Karpas-422 (cell line): ENCODE measurements around the gene BRCA2. TPM values are rescaled to one million over a fixed set of nuclear protein-coding genes. Genes with fewer than 3 reads are reported as not detected.

ENCODE experiments used
- DNase-seq: peaks from one replicate; pipeline ENCODE4 v3.0.0-alpha.2; 2015
- H2AFZ ChIP-seq: fragments of 200-600 bp; sonication (generic); 2 replicates; pipeline ENCODE4 v1.6.1; 2014; ENCODE audit warnings: antibody characterized with exemption, low read length, mixed read lengths
- H3K27ac ChIP-seq: fragments of 200-600 bp; sonication (generic); 2 replicates; pipeline ENCODE4 v1.5.1; 2014; ENCODE audit warnings: mild to moderate bottlenecking, low read length, moderate library complexity
- H3K27me3 ChIP-seq: fragments of 200-600 bp; sonication (generic); 2 replicates; pipeline ENCODE4 v1.6.1; 2014; ENCODE audit warnings: low read length, mixed read lengths
- H3K36me3 ChIP-seq: fragments of 200-600 bp; sonication (generic); 2 replicates; pipeline ENCODE4 v1.6.1; 2014; ENCODE audit warnings: low read length, mixed read lengths; ENCODE audit not compliant: insufficient read depth
- H3K4me1 ChIP-seq: fragments of 200-600 bp; sonication (generic); 2 replicates; pipeline ENCODE4 v1.6.1; 2014; ENCODE audit warnings: mild to moderate bottlenecking, low read length, mixed read lengths
- H3K4me2 ChIP-seq: fragments of 200-600 bp; sonication (generic); 2 replicates; pipeline ENCODE4 v1.6.1; 2014; ENCODE audit warnings: low read length, low read depth, mild to moderate bottlenecking; ENCODE audit not compliant: poor library complexity, severe bottlenecking
- H3K4me3 ChIP-seq: fragments of 200-600 bp; sonication (generic); 2 replicates; pipeline ENCODE4 v1.5.1; 2014; ENCODE audit warnings: mild to moderate bottlenecking, antibody characterized with exemption, low read length, mixed read lengths
- H3K79me2 ChIP-seq: fragments of 200-600 bp; sonication (generic); 2 replicates; pipeline ENCODE4 v1.6.1; 2014; ENCODE audit warnings: mild to moderate bottlenecking, low read length, mixed read lengths
- H3K9ac ChIP-seq: fragments of 200-600 bp; sonication (generic); 2 replicates; pipeline ENCODE4 v1.6.0; 2014; ENCODE audit warnings: low read length
- H3K9me2 ChIP-seq: fragments of 200-600 bp; sonication (generic), shearing (Covaris generic); replicated peaks from 2 replicates; pipeline ENCODE4 v1.6.0; 2014; ENCODE audit warnings: mild to moderate bottlenecking, low read length, moderate library complexity; ENCODE audit not compliant: insufficient read depth
- H3K9me3 ChIP-seq: fragments of 300-700, 200-600 bp; sonication (generic); 2 replicates; pipeline ENCODE4 v1.6.1; 2014; ENCODE audit warnings: low read length, mixed read lengths
- H4K20me1 ChIP-seq: fragments of 200-600 bp; sonication (generic); 2 replicates; pipeline ENCODE4 v1.6.1; 2014; ENCODE audit warnings: mild to moderate bottlenecking, antibody characterized with exemption, low read length, low read depth; ENCODE audit not compliant: insufficient read depth
- total RNA-seq: library from RNA; depleted of rRNA; stranded (reverse); fragments of >200 nt; shearing (Covaris generic); gene quantifications from 2 replicates; pipeline ENCODE4 v1.2.3, GENCODE V29; 2014; ENCODE audit warnings: low replicate concordance

The BRCA2 gene
- total RNA-seq, 1 experiment from 2014 or later = 16.8 TPM

GRCh38 chr13:32419862-32420261, 104.6 kb downstream of the BRCA2 start:
- Histone ChIP-seq H3K9ac (no peak overlapping the region), H4K20me1 (no peaks in the 10 kb centered on the region), H3K4me3 (no peak overlapping the region), H2AFZ (no peak overlapping the region), H3K9me3 (peaks cover 6% of the 10 kb centered on the region; the same call in 1 of the 2 replicates), H3K36me3 (no peaks in the 10 kb centered on the region; the same call in 1 of the 2 replicates), H3K9me2 (no peaks in the 10 kb centered on the region), H3K79me2 (peaks cover 14% of the 10 kb centered on the region), H3K4me1 (no peaks in the 10 kb centered on the region), H3K4me2 (no peak overlapping the region), H3K27me3 (no peaks in the 10 kb centered on the region), H3K27ac (no peak overlapping the region)
- DNase-seq = no peak

- H3K27ac ChIP-seq = no peak overlapping the region
- peaks cover 6% of the 10 kb centered on the region; the same call in 1 of the 2 replicates for H3K9me3 ChIP-seq
- no peak overlapping the region for H3K4me2 ChIP-seq
- no peaks in the 10 kb centered on the region; the same call in 1 of the 2 replicates for H3K36me3 ChIP-seq
- H3K4me3 ChIP-seq = no peak overlapping the region
- no peaks in the 10 kb centered on the region for H3K9me2 ChIP-seq
- DNase-seq = no peak
- no peaks in the 10 kb centered on the region for H3K27me3 ChIP-seq
- H4K20me1 ChIP-seq = no peaks in the 10 kb centered on the region
- H3K9ac ChIP-seq = no peak overlapping the region
- no peak overlapping the region for H2AFZ ChIP-seq
- peaks cover 33% of the 10 kb centered on the region for H3K79me2 ChIP-seq
- H3K4me1 ChIP-seq = peaks cover 18% of the 10 kb centered on the region
These were observed 108.3 kb downstream of the BRCA2 start for GRCh38 chr13:32423592-32423991.

- Histone ChIP-seq H3K9me3 (0 out of 2 replicates have a peak, but pooled peaks cover 2% of the 10 kb centered on the region), H3K4me1 (peaks cover 25% of the 10 kb centered on the region), H3K79me2 (peaks cover 33% of the 10 kb centered on the region), H3K27me3 (no peaks in the 10 kb centered on the region), H3K4me3 (no peak overlapping the region), H2AFZ (no peak overlapping the region), H3K9me2 (no peaks in the 10 kb centered on the region), H3K4me2 (no peak overlapping the region), H4K20me1 (no peaks in the 10 kb centered on the region), H3K36me3 (no peaks in the 10 kb centered on the region), H3K27ac (no peak overlapping the region), H3K9ac (no peak overlapping the region)
- no peak for DNase-seq
These were observed 109.8 kb downstream of the BRCA2 start for GRCh38 chr13:32425158-32425557.

GRCh38 chr13:32426191-32426989, 111.1 kb downstream of the BRCA2 start:
- H3K9me3 ChIP-seq = no peaks in the 10 kb centered on the region
- no peaks in the 10 kb centered on the region for H4K20me1 ChIP-seq
- H3K27ac ChIP-seq = peak overlapping the region; percentile 64
- no peaks in the 10 kb centered on the region for H3K27me3 ChIP-seq
- peak overlapping the region; percentile 79 for H3K9ac ChIP-seq
- peaks cover 25% of the 10 kb centered on the region for H3K4me1 ChIP-seq
- H3K4me2 ChIP-seq = peak overlapping the region; percentile 94
- H3K36me3 ChIP-seq = no peaks in the 10 kb centered on the region
- peaks cover 33% of the 10 kb centered on the region for H3K79me2 ChIP-seq
- peak; percentile 80 for DNase-seq
- H2AFZ ChIP-seq = peak overlapping the region; percentile 60
- H3K4me3 ChIP-seq = peak overlapping the region; percentile 82
- H3K9me2 ChIP-seq = no peaks in the 10 kb centered on the region

GRCh38 chr13:32426990-32427851, 111.9 kb downstream of the BRCA2 start:
- H3K9ac ChIP-seq = peak overlapping the region; percentile 79
- H3K27ac ChIP-seq = peak overlapping the region; percentile 64
- no peaks in the 10 kb centered on the region for H4K20me1 ChIP-seq
- peak; percentile 78 for DNase-seq
- no peaks in the 10 kb centered on the region for H3K36me3 ChIP-seq
- H3K4me2 ChIP-seq = peak overlapping the region; percentile 94
- no peaks in the 10 kb centered on the region for H3K9me3 ChIP-seq
- no peaks in the 10 kb centered on the region for H3K27me3 ChIP-seq
- H2AFZ ChIP-seq = peak overlapping the region; percentile 60
- H3K79me2 ChIP-seq = peaks cover 33% of the 10 kb centered on the region
- H3K9me2 ChIP-seq = no peaks in the 10 kb centered on the region
- H3K4me3 ChIP-seq = peak overlapping the region; percentile 82
- H3K4me1 ChIP-seq = peaks cover 25% of the 10 kb centered on the region

GRCh38 chr13:32427852-32428580, 112.7 kb downstream of the BRCA2 start, which contains the start of gene N4BP2L1:
Gene N4BP2L1, minus strand, starts transcription at chr13:32428130. Its CDS starts 48 bp downstream, at chr13:32428082.
- H3K9me2 ChIP-seq = no peaks in the 10 kb centered on the region
- peaks cover 25% of the 10 kb centered on the region for H3K4me1 ChIP-seq
- H3K27ac ChIP-seq = peak within 1 kb of the TSS; percentile 64
- H3K4me3 ChIP-seq = peak within 1 kb of the TSS; percentile 82
- no peaks in the 10 kb centered on the region for H3K9me3 ChIP-seq
- peak within 1 kb of the TSS; percentile 94 for H3K4me2 ChIP-seq
- peak within 1 kb of the TSS; percentile 79 for H3K9ac ChIP-seq
- DNase-seq = peak; percentile 82
- peak within 1 kb of the TSS; percentile 60 for H2AFZ ChIP-seq
- H3K27me3 ChIP-seq = no peaks in the 10 kb centered on the region
- H3K36me3 ChIP-seq = no peaks in the 10 kb centered on the region
- H3K79me2 ChIP-seq = peaks cover 31% of the 10 kb centered on the region
- no peaks in the 10 kb centered on the region for H4K20me1 ChIP-seq

GRCh38 chr13:32428581-32429432, 113.5 kb downstream of the BRCA2 start:
- Histone ChIP-seq H3K9me3 (no peaks in the 10 kb centered on the region), H3K36me3 (no peaks in the 10 kb centered on the region), H3K27me3 (no peaks in the 10 kb centered on the region), H4K20me1 (no peaks in the 10 kb centered on the region), H3K9ac (peak overlapping the region; percentile 79), H3K4me3 (peak overlapping the region; percentile 82), H3K79me2 (peaks cover 29% of the 10 kb centered on the region), H3K4me2 (peak overlapping the region; percentile 94), H2AFZ (peak overlapping the region; percentile 57), H3K9me2 (no peaks in the 10 kb centered on the region), H3K27ac (peak overlapping the region; percentile 64), H3K4me1 (peaks cover 25% of the 10 kb centered on the region)
- DNase-seq = peak; percentile 49
